Measurements from ENCODE around the gene BCL10. TPM values are rescaled to one million over a fixed set of nuclear protein-coding genes. Genes with fewer than 3 reads are reported as not detected.

The BCL10 gene
- total and polyA plus RNA-seq, 2 of the 4 experiments (the other 2 are of a cell fraction), result 15.3 to 30.5 TPM

GRCh38 chr1:85315789-85316188, 39.4 kb upstream of the BCL10 start:
- no peaks in the 10 kb centered on the region for H3K27me3 ChIP-seq (ENCODE audit: control insufficient read depth, insufficient read depth, low read length)
- peaks cover 26% of the 10 kb centered on the region for H3K4me1 ChIP-seq (ENCODE audit: control insufficient read depth, insufficient read depth, low read length)
- no TSS peak for BruUV-seq (replicated peaks)
- H2BK5ac ChIP-seq (ENCODE audit: low read depth, low read length, poor library complexity, severe bottlenecking), result peak overlapping the region; percentile 98
- intact Hi-C loops (cut with micrococcal nuclease), result loop anchor here (2.0 kb wide), 2 partner anchors 51 to 59 kb away; no protein-coding TSS in a partner anchor
- H2BK20ac ChIP-seq (ENCODE audit: low read depth, low read length), result peak overlapping the region; percentile 87; the same call in 1 of the 2 replicates
- dilution Hi-C loops (cut with HindIII; ENCODE audit: low sequenced_read_pairs, unreplicated experiment), result no loop called here
- H3K36me3 ChIP-seq (ENCODE audit: control insufficient read depth, insufficient read depth, low read length), result peaks cover 2% of the 10 kb centered on the region; the same call in 1 of the 2 replicates
- ChIA-PET CTCF (interaction anchor here (0.8 kb wide), 1 partner anchor 15 kb away, joined by 3 read pairs; no protein-coding TSS in a partner anchor), POLR2A (ENCODE audit: unreplicated experiment) (interaction anchor here (0.9 kb wide), 1 partner anchor 264 kb away, joined by 3 read pairs; no protein-coding TSS in a partner anchor)
- H3K4ac ChIP-seq (ENCODE audit: low read depth, low read length), result peak overlapping the region; percentile 86
- peak overlapping the region; percentile 99 for H2BK120ac ChIP-seq (ENCODE audit: low read depth, low read length)
- peak overlapping the region; percentile 84 for H4K5ac ChIP-seq (ENCODE audit: low read depth, low read length)
- 9% methylated on average over 4 of the region's 8 CpGs; no CpG with 5 or more reads in 1 of the 2 experiments for WGBS, 2 experiments (ENCODE audit: extremely low coverage in 2 of 2, insufficient read length in 1 of 2)
- peak overlapping the region; percentile 94; the same call in 2 of the 3 replicates for H2BK15ac ChIP-seq (ENCODE audit: low read depth, low read length)
- 0 out of 2 replicates have a peak overlapping the region, but pooled peaks have one; percentile 42 for H3K9ac ChIP-seq (ENCODE audit: low read depth, low read length)
- H3K9me3 ChIP-seq (ENCODE audit: control insufficient read depth, insufficient read depth, low read length), result no peaks in the 10 kb centered on the region
- in situ Hi-C loops (cut with MboI; ENCODE audit: low sequenced_read_pairs), result no loop called here
- peak overlapping the region; percentile 67 for H3K23ac ChIP-seq (ENCODE audit: low read depth, low read length)
- TF ChIP-seq BHLHE40 (IDR thresholded peaks at IDR 0.05; ENCODE audit: low read depth, low read length) (no peak), RCOR1 (IDR thresholded peaks at IDR 0.05; ENCODE audit: insufficient replicate concordance, low read length) (no peak), CEBPB (IDR thresholded peaks at IDR 0.05; ENCODE audit: low read depth, low read length) (peak; percentile 69)
- peak overlapping the region; percentile 27 for H4K91ac ChIP-seq (ENCODE audit: insufficient read depth, low read depth, low read length)
- no peak overlapping the region for H2AK9ac ChIP-seq (replicated peaks; ENCODE audit: low read depth, low read length, poor library complexity)
- H3K14ac ChIP-seq (replicated peaks; ENCODE audit: low read depth, low read length), result peak overlapping the region; percentile 82; the same call in 1 of the 2 replicates
- H2AK5ac ChIP-seq (ENCODE audit: low read depth, low read length), result peak overlapping the region; percentile 46
- DNase-seq (peak; percentile 54), ATAC-seq (ENCODE audit: low read depth) (no peak)
- H3K18ac ChIP-seq (ENCODE audit: low read depth, low read length), result peak overlapping the region; percentile 75
- H3K56ac ChIP-seq (ENCODE audit: extremely low read depth, insufficient read depth, low read length), result peak overlapping the region; percentile 47
- H3K4me3 ChIP-seq (ENCODE audit: insufficient read depth, low read depth, low read length), result no peak overlapping the region
- peaks cover 30% of the 10 kb centered on the region for H3K9me1 ChIP-seq (ENCODE audit: insufficient read depth, low read length)
- H2AFZ ChIP-seq (replicated peaks; ENCODE audit: low read length, poor library complexity), result no peak overlapping the region
- peaks cover 20 to 60% of the 10 kb centered on the region in 2 experiments for H3K79me1 ChIP-seq (ENCODE audit: low read depth in 1 of 2, low read length in 2 of 2)
- peak overlapping the region; percentile 20; the same call in 1 of the 2 replicates for H3K4me2 ChIP-seq (ENCODE audit: low read depth, low read length)
- peak overlapping the region; percentile 64 to 86; a peak in 3 of 4 replicates for H4K8ac ChIP-seq (ENCODE audit: low read depth in 2 of 2, low read length in 2 of 2)
- no peaks in the 10 kb centered on the region for H4K20me1 ChIP-seq (ENCODE audit: insufficient read depth, low read length)
- peak overlapping the region; percentile 57 for H3K27ac ChIP-seq (ENCODE audit: insufficient read depth, low read length)

Data from IMR-90 (cell line).